ENCODE data around the gene TBATA. TPM values are rescaled to one million over a fixed set of nuclear protein-coding genes. Genes with fewer than 3 reads are reported as not detected.
A peak's percentile ranks its signal among the peaks of the same experiment; 100 is the strongest.

The TBATA gene
- total RNA-seq, 1 donor from 2014 or later = not detected

- intact Hi-C loops (cut with DNase I) = no loop called here
Observed at GRCh38 chr10:70777063-70777875, 7.9 kb downstream of the TBATA start.

GRCh38 chr10:70776455-70777005 is 8.6 kb downstream of the TBATA start:
- no peaks in the 10 kb centered on the region for H3K36me3 ChIP-seq
- no peak overlapping the region for H3K27ac ChIP-seq
- TF ChIP-seq, protein P1, sequence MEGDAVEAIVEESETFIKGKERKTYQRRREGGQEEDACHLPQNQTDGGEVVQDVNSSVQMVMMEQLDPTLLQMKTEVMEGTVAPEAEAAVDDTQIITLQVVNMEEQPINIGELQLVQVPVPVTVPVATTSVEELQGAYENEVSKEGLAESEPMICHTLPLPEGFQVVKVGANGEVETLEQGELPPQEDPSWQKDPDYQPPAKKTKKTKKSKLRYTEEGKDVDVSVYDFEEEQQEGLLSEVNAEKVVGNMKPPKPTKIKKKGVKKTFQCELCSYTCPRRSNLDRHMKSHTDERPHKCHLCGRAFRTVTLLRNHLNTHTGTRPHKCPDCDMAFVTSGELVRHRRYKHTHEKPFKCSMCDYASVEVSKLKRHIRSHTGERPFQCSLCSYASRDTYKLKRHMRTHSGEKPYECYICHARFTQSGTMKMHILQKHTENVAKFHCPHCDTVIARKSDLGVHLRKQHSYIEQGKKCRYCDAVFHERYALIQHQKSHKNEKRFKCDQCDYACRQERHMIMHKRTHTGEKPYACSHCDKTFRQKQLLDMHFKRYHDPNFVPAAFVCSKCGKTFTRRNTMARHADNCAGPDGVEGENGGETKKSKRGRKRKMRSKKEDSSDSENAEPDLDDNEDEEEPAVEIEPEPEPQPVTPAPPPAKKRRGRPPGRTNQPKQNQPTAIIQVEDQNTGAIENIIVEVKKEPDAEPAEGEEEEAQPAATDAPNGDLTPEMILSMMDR (IDR thresholded peaks at IDR 0.05) = no peak
- no peaks in the 10 kb centered on the region for H3K27me3 ChIP-seq
- no peaks in the 10 kb centered on the region for H3K9me3 ChIP-seq
- intact Hi-C loops (cut with DNase I) = no loop called here
- DNase-seq (ENCODE audit: low spot score in 2 of 2) = peak in 1 of 2 donors; percentile 56
- H3K4me1 ChIP-seq = no peaks in the 10 kb centered on the region
- H3K4me3 ChIP-seq = no peak overlapping the region

More at GRCh38 chr10:70777063-70777875, 7.9 kb downstream of the TBATA start:
- H3K27me3 ChIP-seq = no peaks in the 10 kb centered on the region
- peak in 1 of 2 donors; percentile 37 for DNase-seq (ENCODE audit: low spot score in 2 of 2)
- TF ChIP-seq, protein P1 (IDR thresholded peaks at IDR 0.05) = no peak
- no peaks in the 10 kb centered on the region for H3K4me1 ChIP-seq
- no peaks in the 10 kb centered on the region for H3K9me3 ChIP-seq
- H3K27ac ChIP-seq = no peak overlapping the region
- no peak overlapping the region for H3K4me3 ChIP-seq
- H3K36me3 ChIP-seq = no peaks in the 10 kb centered on the region

DNA sequence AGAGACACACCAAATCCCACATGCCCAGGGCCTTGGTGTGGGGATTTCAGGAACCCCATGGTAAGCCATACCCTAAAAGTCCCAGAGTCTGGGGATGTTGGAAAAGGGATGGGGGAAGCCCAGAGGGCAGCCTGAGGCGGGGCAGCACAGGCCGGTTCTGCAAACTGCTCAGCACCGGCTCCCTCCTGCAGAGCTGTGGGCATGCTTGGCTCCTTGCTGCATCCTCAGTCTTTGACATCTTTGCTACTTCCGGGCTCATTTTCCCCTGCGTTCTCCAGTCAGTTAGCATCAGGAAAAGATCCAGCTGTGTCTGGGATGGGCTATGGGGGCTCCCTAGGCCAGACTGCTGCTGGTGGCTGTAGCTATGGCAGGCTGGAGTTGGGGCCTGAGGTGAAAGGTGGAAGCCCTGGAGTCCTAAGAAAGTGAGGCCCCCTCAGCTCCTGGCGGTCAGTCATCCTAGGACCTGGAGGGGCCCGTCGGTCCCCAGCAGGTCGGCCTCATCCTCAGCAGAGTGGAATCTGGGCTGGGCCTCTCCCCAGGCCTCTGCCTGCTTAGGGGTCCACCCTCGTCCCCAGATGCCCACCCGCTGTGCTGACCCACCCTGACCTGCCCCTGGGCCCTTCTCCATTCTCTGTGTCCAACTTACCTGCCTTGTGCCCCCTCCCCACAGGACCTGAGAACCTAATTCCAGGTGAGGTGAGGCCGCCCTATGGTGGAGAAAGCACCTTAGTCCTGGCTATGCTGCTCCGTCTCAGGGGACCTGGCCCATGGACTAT is 9.3 kb downstream of the TBATA start:
- Histone ChIP-seq H3K27ac (no peak overlapping the region), H3K27me3 (no peaks in the 10 kb centered on the region), H3K9me3 (no peaks in the 10 kb centered on the region), H3K4me3 (no peak overlapping the region), H3K4me1 (no peaks in the 10 kb centered on the region), H3K36me3 (no peaks in the 10 kb centered on the region)
- intact Hi-C loops (cut with DNase I) = no loop called here
- peak in 1 of 2 donors; percentile 40 for DNase-seq (ENCODE audit: low spot score in 2 of 2)
- TF ChIP-seq, protein P1 (IDR thresholded peaks at IDR 0.05) = no peak

- Histone ChIP-seq H3K27ac (no peak overlapping the region), H3K4me1 (no peaks in the 10 kb centered on the region), H3K9me3 (no peaks in the 10 kb centered on the region), H3K36me3 (no peaks in the 10 kb centered on the region), H3K4me3 (no peak overlapping the region), H3K27me3 (no peaks in the 10 kb centered on the region)
- TF ChIP-seq, protein P1 (IDR thresholded peaks at IDR 0.05) = no peak
- intact Hi-C loops (cut with DNase I) = no loop called here
- DNase-seq (ENCODE audit: low spot score in 2 of 2) = peak in 1 of 2 donors; percentile 40
Observed at GRCh38 chr10:70774810-70775678, 10.1 kb downstream of the TBATA start.
